Right lobe of liver (tissue), 4 donors: ENCODE results near the gene RBM26.

ENCODE experiments used
- POLR2A ChIP-seq: fragments of 450-650 bp; IDR thresholded peaks from one replicate; pipeline ENCODE4 v1.6.1; 2017; ENCODE audit warnings: antibody characterized with exemption, mild to moderate bottlenecking
- TF ChIP-seq, protein P1 (sequence below), 4 donors: fragments of 200-600 bp in 3 of 4; fragments of 450-650 bp in 1 of 4; IDR thresholded peaks; one replicate each; pipeline versions ENCODE4 v1.5.1 to v1.8.0; 2016 to 2022; ENCODE audit warnings: antibody characterized with exemption in 4 of 4, mild to moderate bottlenecking in 2 of 4
- donor health status: DM: no; HTN: no; CAD: no.
- donor health status: DM: no; HTN: no; CAD: no.
- donor health status: DM: no; HTN: yes; CAD: no.

DNA sequence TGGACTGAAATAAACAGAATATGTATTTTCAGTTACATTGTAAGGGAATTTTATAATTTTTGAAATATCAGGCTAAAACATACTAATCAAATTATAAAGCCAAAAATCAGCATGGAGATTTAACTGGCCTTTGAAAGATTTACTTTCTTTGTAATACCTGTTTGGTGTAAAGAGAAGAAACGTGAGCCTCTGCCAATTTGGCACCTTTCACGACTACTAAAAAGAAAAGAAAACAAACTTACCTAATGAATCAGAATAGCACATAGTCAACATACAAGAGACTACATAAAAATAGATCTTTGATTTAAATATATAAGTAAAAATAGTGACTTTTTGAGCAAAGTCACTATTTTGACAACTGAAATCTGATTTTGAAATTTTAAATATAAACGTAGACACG lies 87.4 kb downstream of the RBM26 start:
- TF ChIP-seq, protein P1, sequence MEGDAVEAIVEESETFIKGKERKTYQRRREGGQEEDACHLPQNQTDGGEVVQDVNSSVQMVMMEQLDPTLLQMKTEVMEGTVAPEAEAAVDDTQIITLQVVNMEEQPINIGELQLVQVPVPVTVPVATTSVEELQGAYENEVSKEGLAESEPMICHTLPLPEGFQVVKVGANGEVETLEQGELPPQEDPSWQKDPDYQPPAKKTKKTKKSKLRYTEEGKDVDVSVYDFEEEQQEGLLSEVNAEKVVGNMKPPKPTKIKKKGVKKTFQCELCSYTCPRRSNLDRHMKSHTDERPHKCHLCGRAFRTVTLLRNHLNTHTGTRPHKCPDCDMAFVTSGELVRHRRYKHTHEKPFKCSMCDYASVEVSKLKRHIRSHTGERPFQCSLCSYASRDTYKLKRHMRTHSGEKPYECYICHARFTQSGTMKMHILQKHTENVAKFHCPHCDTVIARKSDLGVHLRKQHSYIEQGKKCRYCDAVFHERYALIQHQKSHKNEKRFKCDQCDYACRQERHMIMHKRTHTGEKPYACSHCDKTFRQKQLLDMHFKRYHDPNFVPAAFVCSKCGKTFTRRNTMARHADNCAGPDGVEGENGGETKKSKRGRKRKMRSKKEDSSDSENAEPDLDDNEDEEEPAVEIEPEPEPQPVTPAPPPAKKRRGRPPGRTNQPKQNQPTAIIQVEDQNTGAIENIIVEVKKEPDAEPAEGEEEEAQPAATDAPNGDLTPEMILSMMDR (IDR thresholded peaks at IDR 0.05): no peak
- TF ChIP-seq POLR2A: no peak
